Endothelial cell of umbilical vein (primary cell): ENCODE results near the gene CEP44. TPM values are rescaled to one million over a fixed set of nuclear protein-coding genes. Genes with fewer than 3 reads are reported as not detected.

Experiments used
- BruUV-seq: library from RNA; stranded (reverse); fragments of 400-500 nt; replicated peaks from 2 replicates; lab custom pipeline; 2021; lab: Mats Ljungman, UMichigan
- CTCF ChIA-PET: fragments of 300-600, 350-600 bp; sonication (Branson Sonifier 250); formaldehyde crosslinking; loops from one replicate; lab custom pipeline; 2021; ENCODE audit warnings: antibody characterized with exemption, inconsistent platforms; lab: Charles Lee
- POLR2A ChIA-PET: fragments of 300-600, 350-600 bp; sonication (Branson Sonifier 250); formaldehyde crosslinking; loops from one replicate; lab custom pipeline; 2021; ENCODE audit warnings: antibody characterized with exemption, inconsistent platforms; lab: Charles Lee
- DNase-seq: peaks from one replicate; pipeline ENCODE4 v3.0.0-alpha.2; 2011; ENCODE audit warnings: low read depth, low spot score
- FAIRE-seq: peaks from 2 replicates; lab custom pipeline; 2011; peaks lifted over from hg19 to GRCh38; lab: Jason Lieb, UNC
- H2AFZ ChIP-seq: 2 replicates; pipeline ENCODE4 v1.6.0; 2012; ENCODE audit warnings: low read depth, low read length, control low read depth, inconsistent platforms
- H3K27ac ChIP-seq: 2 replicates; pipeline ENCODE4 v1.5.1; 2011; ENCODE audit warnings: low read depth, mild to moderate bottlenecking, control low read depth, low read length, moderate library complexity; ENCODE audit not compliant: insufficient read depth
- H3K27me3 ChIP-seq, 2 experiments: 2 replicates each; pipeline versions ENCODE4 v1.6.0 to v1.6.1; 2011; ENCODE audit warnings: low read length in 2 of 2, mixed read lengths in 1 of 2; ENCODE audit not compliant: control insufficient read depth in 2 of 2, insufficient read depth in 2 of 2
- H3K36me3 ChIP-seq, 2 experiments: 2 replicates in 1 of 2; 3 replicates in 1 of 2; pipeline ENCODE4 v1.5.1; 2011; ENCODE audit warnings: low read length in 2 of 2, mild to moderate bottlenecking in 1 of 2, moderate library complexity in 1 of 2; ENCODE audit not compliant: control insufficient read depth in 2 of 2, insufficient read depth in 2 of 2; ENCODE audit errors: extremely low read depth in 1 of 2
- H3K4me1 ChIP-seq: 3 replicates; pipeline ENCODE4 v1.5.1; 2011; ENCODE audit warnings: mild to moderate bottlenecking, low read length; ENCODE audit not compliant: control insufficient read depth, insufficient read depth; ENCODE audit errors: extremely low read depth
- H3K4me2 ChIP-seq: 2 replicates; pipeline ENCODE4 v1.6.1; 2011; ENCODE audit warnings: low read length, control low read depth, mixed read lengths; ENCODE audit not compliant: insufficient read depth
- H3K4me3 ChIP-seq, 3 experiments: fragments of 200-600 bp in 1 of 3; sonication (generic), shearing (Covaris generic) in 1 of 3; replicated peaks in 1 of 3; 2 replicates each; pipeline ENCODE4 v1.5.1; 2011 to 2016; ENCODE audit warnings: control low read depth in 3 of 3, low read length in 3 of 3, mild to moderate bottlenecking in 2 of 3, inconsistent platforms in 1 of 3, low read depth in 1 of 3, moderate library complexity in 1 of 3; ENCODE audit not compliant: insufficient read depth in 1 of 3
- H3K79me2 ChIP-seq: 2 replicates; pipeline ENCODE4 v1.6.0; 2012; ENCODE audit warnings: low read length, inconsistent platforms; ENCODE audit not compliant: control insufficient read depth, insufficient read depth
- H3K9ac ChIP-seq: replicated peaks from 2 replicates; pipeline ENCODE3; 2011; ENCODE audit warnings: low read length, control low read depth; ENCODE audit not compliant: insufficient read depth; ENCODE audit errors: extremely low read depth
- H3K9me1 ChIP-seq: replicated peaks from 3 replicates; pipeline ENCODE4 v1.6.0; 2011; ENCODE audit warnings: mild to moderate bottlenecking, low read length; ENCODE audit not compliant: control insufficient read depth, insufficient read depth; ENCODE audit errors: extremely low read depth
- H3K9me3 ChIP-seq: replicated peaks from 2 replicates; pipeline ENCODE4 v1.5.1; 2012; ENCODE audit warnings: low read length, inconsistent platforms; ENCODE audit not compliant: control insufficient read depth, insufficient read depth
- H4K20me1 ChIP-seq: replicated peaks from 2 replicates; pipeline ENCODE3; 2011; ENCODE audit warnings: mild to moderate bottlenecking, low read length; ENCODE audit not compliant: control insufficient read depth, insufficient read depth; ENCODE audit errors: extremely low read depth
- CTCF ChIP-seq, 2 donors: IDR thresholded peaks; 1 replicate in 1 of 2; 2 replicates in 1 of 2; pipeline ENCODE4 v1.5.1; 2011; ENCODE audit warnings: low read length in 2 of 2, mild to moderate bottlenecking in 2 of 2, moderate library complexity in 2 of 2, control low read depth in 1 of 2, inconsistent platforms in 1 of 2, low read depth in 1 of 2; ENCODE audit not compliant: insufficient read depth in 1 of 2; ENCODE audit errors: extremely low read depth in 1 of 2
- EZH2 ChIP-seq: IDR thresholded peaks from 2 replicates; pipeline ENCODE4 v1.6.1; 2012; ENCODE audit warnings: borderline replicate concordance, low read depth, mild to moderate bottlenecking, moderate library complexity, low read length, inconsistent platforms; ENCODE audit not compliant: severe bottlenecking
- FOS ChIP-seq: IDR thresholded peaks from 2 replicates; pipeline ENCODE4 v1.6.1; 2011; ENCODE audit warnings: mild to moderate bottlenecking, low read length, moderate library complexity, borderline replicate concordance; ENCODE audit not compliant: insufficient read depth
- GATA2 ChIP-seq: IDR thresholded peaks from 2 replicates; pipeline ENCODE4 v1.7.0; 2011; ENCODE audit warnings: low read depth, mild to moderate bottlenecking, moderate library complexity, mixed read lengths, low read length; ENCODE audit not compliant: insufficient read length, insufficient read depth
- JUN ChIP-seq: IDR thresholded peaks from 2 replicates; pipeline ENCODE4 v1.6.1; 2011; ENCODE audit warnings: borderline replicate concordance, low read depth; ENCODE audit not compliant: insufficient read length, insufficient read depth
- MAX ChIP-seq: IDR thresholded peaks from 2 replicates; pipeline ENCODE4 v1.6.1; 2011; ENCODE audit not compliant: insufficient read depth, insufficient read length
- MYC ChIP-seq: IDR thresholded peaks from one replicate; pipeline ENCODE4 v1.6.1; 2011; ENCODE audit warnings: mild to moderate bottlenecking, low read depth, low read length
- POLR2A ChIP-seq: IDR thresholded peaks from 2 replicates; pipeline ENCODE4 v1.6.1; 2012; ENCODE audit warnings: low read depth, mild to moderate bottlenecking, control low read depth, low read length
- POLR2AphosphoS5 ChIP-seq: IDR thresholded peaks from 2 replicates; pipeline ENCODE4 v1.6.1; 2012; ENCODE audit warnings: low read depth, mild to moderate bottlenecking, control low read depth, low read length, moderate library complexity; ENCODE audit not compliant: insufficient read depth
- dilution Hi-C: fragments of 300-500 bp; cut with MboI; formaldehyde crosslinking; loops from one replicate; pipeline ENCODE4 v1.15.0; 2019; ENCODE audit warnings: low sequenced_read_pairs; ENCODE audit not compliant: extremely low pct_ligation_motif_present
- intact Hi-C: fragments of 100-400 bp; cut with micrococcal nuclease; formaldehyde crosslinking; loops from one replicate; pipeline ENCODE4 v1.10.0; 2022
- polyA plus RNA-seq, 4 experiments: library from polyadenylated mRNA; depleted of rRNA in 3 of 4; stranded (reverse) in 3 of 4; unstranded in 1 of 4; fragments of >200 nt; gene quantifications; 2 replicates each; pipeline versions ENCODE4 v1.2.1 to v1.2.3, GENCODE V29; 2011 to 2012; ENCODE audit warnings: missing spikeins in 1 of 4
- total RNA-seq: library from RNA; stranded (reverse); gene quantifications from 2 replicates; pipeline ENCODE4 v1.2.3, GENCODE V29; 2021

CEP44 gene
- total and polyA plus RNA-seq, 2 donors (not counting 3 experiments of a cell fraction or from before 2014, with no cell fraction given) = 2.0 to 13.0 TPM

GRCh38 chr4:174312993-174313392, 29.3 kb downstream of the CEP44 start:
- POLR2A ChIA-PET = no interaction called here
- H3K4me2 ChIP-seq = no peak overlapping the region
- H2AFZ ChIP-seq = no peak overlapping the region
- H3K27ac ChIP-seq = no peak overlapping the region
- intact Hi-C loops = loop anchor here (10.0 kb wide), 2 partner anchors 188 to 978 kb away; partner anchors contain the start of gene HMGB2
- FAIRE-seq = no peak
- H3K27me3 ChIP-seq = no peaks in the 10 kb centered on the region
- no TSS peak for BruUV-seq
- H3K9me3 ChIP-seq = no peaks in the 10 kb centered on the region
- no peak overlapping the region for H3K4me3 ChIP-seq
- dilution Hi-C loops = no loop called here
- H3K36me3 ChIP-seq = no peaks in the 10 kb centered on the region
- peaks cover 3% of the 10 kb centered on the region for H3K4me1 ChIP-seq
- no peaks in the 10 kb centered on the region for H3K79me2 ChIP-seq
- no peak overlapping the region for H3K9ac ChIP-seq
- DNase-seq = no peak
- H4K20me1 ChIP-seq = no peaks in the 10 kb centered on the region
- no peaks in the 10 kb centered on the region for H3K9me1 ChIP-seq
- CTCF ChIA-PET = no interaction called here
- TF ChIP-seq JUN (no peak), CTCF (IDR thresholded peaks at IDR 0.05; ENCODE audit: extremely low read depth in 1 of 2, insufficient read depth in 1 of 2, low read depth in 1 of 2, low read length in 2 of 2) (no peak), MYC (no peak), FOS (no peak), EZH2 (no peak), POLR2A (no peak), POLR2AphosphoS5 (no peak), MAX (no peak), GATA2 (no peak)
